DND-41 (cell line): ENCODE results near the gene STEAP3.

Experiments used
- ATAC-seq: fragments of 200-7000 bp; cut with Tn5 transposase; 3 replicates; pipeline ENCODE4 v1.9.1; 2021; ENCODE audit warnings: low read depth; ENCODE audit not compliant: insufficient read depth
- DNase-seq: peaks from one replicate; pipeline ENCODE4 v3.0.0-alpha.2; 2020
- H2AFZ ChIP-seq: 2 replicates; pipeline ENCODE4 v1.6.0; 2012; ENCODE audit warnings: low read depth, low read length
- H3K27ac ChIP-seq: 2 replicates; pipeline ENCODE4 v1.5.1; 2012; ENCODE audit warnings: low read length, inconsistent platforms
- H3K27me3 ChIP-seq: fragments of 200-600 bp; sonication (generic); 2 replicates; pipeline ENCODE4 v1.6.0; 2012; ENCODE audit warnings: low read length, mild to moderate bottlenecking, inconsistent platforms; ENCODE audit not compliant: insufficient read depth, poor library complexity
- H3K36me3 ChIP-seq: 2 replicates; pipeline ENCODE4 v1.5.1; 2012; ENCODE audit warnings: low read length, inconsistent platforms; ENCODE audit not compliant: insufficient read depth
- H3K4me1 ChIP-seq: 2 replicates; pipeline ENCODE4 v1.5.1; 2012; ENCODE audit warnings: mild to moderate bottlenecking, low read length; ENCODE audit not compliant: insufficient read depth
- H3K4me2 ChIP-seq: 2 replicates; pipeline ENCODE4 v1.6.0; 2012; ENCODE audit warnings: mild to moderate bottlenecking, moderate library complexity, low read length, inconsistent platforms; ENCODE audit not compliant: insufficient read depth
- H3K4me3 ChIP-seq, 2 experiments: fragments of 200-600 bp in 1 of 2; shearing (Covaris generic) in 1 of 2; 2 replicates each; pipeline ENCODE4 v1.5.1; 2012 to 2016; ENCODE audit warnings: inconsistent platforms in 2 of 2, low read length in 2 of 2, mild to moderate bottlenecking in 2 of 2, low read depth in 1 of 2, moderate library complexity in 1 of 2
- H3K79me2 ChIP-seq: 2 replicates; pipeline ENCODE4 v1.6.0; 2012; ENCODE audit warnings: low read length, inconsistent platforms; ENCODE audit not compliant: insufficient read depth
- H3K9ac ChIP-seq: 2 replicates; pipeline ENCODE4 v1.6.0; 2012; ENCODE audit warnings: low read depth, mild to moderate bottlenecking, inconsistent platforms, low read length, moderate library complexity
- H3K9me3 ChIP-seq: 2 replicates; pipeline ENCODE4 v1.5.1; 2012; ENCODE audit warnings: low read length, moderate library complexity, mild to moderate bottlenecking, inconsistent platforms; ENCODE audit not compliant: insufficient read depth, severe bottlenecking
- H4K20me1 ChIP-seq: 2 replicates; pipeline ENCODE4 v1.6.0; 2012; ENCODE audit warnings: low read length; ENCODE audit not compliant: insufficient read depth
- CTCF ChIP-seq: IDR thresholded peaks from 2 replicates; pipeline ENCODE4 v1.5.1; 2012; ENCODE audit warnings: borderline replicate concordance, low read length, moderate library complexity, mild to moderate bottlenecking; ENCODE audit not compliant: poor library complexity, severe bottlenecking; ENCODE audit errors: extremely low read depth
- EZH2 ChIP-seq: IDR thresholded peaks from 3 replicates; pipeline ENCODE4 v1.6.1; 2012; ENCODE audit warnings: borderline replicate concordance, low read depth, mild to moderate bottlenecking, moderate library complexity, low read length, inconsistent platforms; ENCODE audit not compliant: severe bottlenecking

STEAP3 gene

DNA sequence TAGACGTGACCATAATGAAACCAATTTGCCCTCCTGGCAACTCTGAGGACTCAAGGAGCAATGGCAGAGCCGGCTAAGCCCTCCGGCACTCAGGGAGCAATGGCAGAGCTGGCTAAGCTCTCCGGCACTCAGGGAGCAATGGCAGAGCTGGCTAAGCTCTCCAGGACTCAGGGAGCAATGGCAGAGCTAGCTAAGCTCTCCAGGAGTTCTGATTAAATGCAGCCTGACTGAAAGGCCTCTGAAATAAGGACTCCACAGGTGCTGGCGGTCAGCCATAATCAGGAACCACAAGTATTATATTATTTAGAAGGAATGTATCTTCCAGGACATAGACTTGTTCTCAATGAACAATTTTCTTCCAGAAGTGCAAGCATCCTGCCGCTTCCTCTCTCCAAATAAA lies 77.8 kb downstream of the STEAP3 start:
- H3K27me3 ChIP-seq = no peaks in the 10 kb centered on the region
- H3K4me1 ChIP-seq = no peaks in the 10 kb centered on the region
- H2AFZ ChIP-seq = no peak overlapping the region
- no peak overlapping the region for H3K4me3 ChIP-seq
- DNase-seq (no peak), ATAC-seq (no peak)
- H3K9ac ChIP-seq = no peak overlapping the region
- no peaks in the 10 kb centered on the region for H3K36me3 ChIP-seq
- H3K79me2 ChIP-seq = no peaks in the 10 kb centered on the region
- no peak overlapping the region for H3K4me2 ChIP-seq
- H3K27ac ChIP-seq = no peak overlapping the region
- TF ChIP-seq EZH2 (no peak), CTCF (no peak)
- H3K9me3 ChIP-seq = no peaks in the 10 kb centered on the region
- H4K20me1 ChIP-seq = no peaks in the 10 kb centered on the region

GRCh38 chr2:119304847-119305246 lies 81.2 kb downstream of the STEAP3 start:
- no peak overlapping the region for H3K27ac ChIP-seq
- H2AFZ ChIP-seq = no peak overlapping the region
- no peaks in the 10 kb centered on the region for H3K79me2 ChIP-seq
- H3K27me3 ChIP-seq = no peaks in the 10 kb centered on the region
- no peaks in the 10 kb centered on the region for H4K20me1 ChIP-seq
- no peak for TF ChIP-seq EZH2
- TF ChIP-seq CTCF = no peak
- no peaks in the 10 kb centered on the region for H3K36me3 ChIP-seq
- no peak for DNase-seq
- H3K9me3 ChIP-seq = no peaks in the 10 kb centered on the region
- no peaks in the 10 kb centered on the region for H3K4me1 ChIP-seq
- no peak overlapping the region for H3K9ac ChIP-seq
- ATAC-seq = no peak
- no peak overlapping the region for H3K4me3 ChIP-seq
- H3K4me2 ChIP-seq = no peak overlapping the region

DNA sequence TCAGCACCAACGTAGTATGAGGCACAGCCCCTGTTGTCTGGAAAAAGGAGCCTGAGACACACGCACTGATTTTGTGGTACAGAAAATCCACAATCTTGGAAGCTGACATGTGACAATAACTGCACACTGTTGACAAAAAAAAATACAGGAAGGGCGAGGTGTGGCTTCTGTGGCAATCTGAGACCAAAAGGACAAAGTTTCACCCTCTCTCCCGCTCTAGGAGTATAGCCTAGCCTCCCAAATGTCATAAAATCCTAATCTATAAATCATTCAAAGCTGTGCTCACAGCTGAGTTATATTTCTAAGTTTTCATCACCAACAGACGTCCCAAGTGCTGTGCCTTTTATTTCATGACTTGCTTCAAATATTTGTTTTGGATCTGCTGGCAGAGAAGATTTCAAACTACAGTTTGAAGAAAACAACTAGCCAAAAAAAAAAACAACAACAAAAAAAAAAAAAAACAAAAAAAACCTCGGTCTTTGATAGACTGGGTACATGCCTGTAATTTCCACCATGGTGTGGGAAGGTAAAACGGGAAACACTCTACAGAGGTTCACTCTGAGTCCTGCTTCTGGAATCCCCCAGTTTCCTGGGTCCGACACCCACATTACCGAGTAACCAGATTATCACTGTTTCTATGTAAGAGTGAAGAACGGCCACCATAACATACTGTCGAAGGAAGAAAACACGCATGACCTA lies 82.0 kb downstream of the STEAP3 start:
- H3K4me3 ChIP-seq = no peak overlapping the region
- H3K9me3 ChIP-seq = no peaks in the 10 kb centered on the region
- ATAC-seq = no peak
- H2AFZ ChIP-seq = no peak overlapping the region
- no peaks in the 10 kb centered on the region for H3K36me3 ChIP-seq
- no peak for TF ChIP-seq CTCF
- no peak for TF ChIP-seq EZH2
- H4K20me1 ChIP-seq = no peaks in the 10 kb centered on the region
- H3K27me3 ChIP-seq = no peaks in the 10 kb centered on the region
- DNase-seq = no peak
- no peak overlapping the region for H3K27ac ChIP-seq
- no peaks in the 10 kb centered on the region for H3K4me1 ChIP-seq
- H3K79me2 ChIP-seq = no peaks in the 10 kb centered on the region
- H3K9ac ChIP-seq = no peak overlapping the region
- H3K4me2 ChIP-seq = no peak overlapping the region
